ENCODE measurements around the gene MRPL2. TPM values are rescaled to one million over a fixed set of nuclear protein-coding genes. Genes with fewer than 3 reads are reported as not detected.
A peak's percentile ranks its signal among the peaks of the same experiment; 100 is the strongest.

The MRPL2 gene
- total RNA-seq, 2 experiments from 2014 or later, result 108 TPM

DNA sequence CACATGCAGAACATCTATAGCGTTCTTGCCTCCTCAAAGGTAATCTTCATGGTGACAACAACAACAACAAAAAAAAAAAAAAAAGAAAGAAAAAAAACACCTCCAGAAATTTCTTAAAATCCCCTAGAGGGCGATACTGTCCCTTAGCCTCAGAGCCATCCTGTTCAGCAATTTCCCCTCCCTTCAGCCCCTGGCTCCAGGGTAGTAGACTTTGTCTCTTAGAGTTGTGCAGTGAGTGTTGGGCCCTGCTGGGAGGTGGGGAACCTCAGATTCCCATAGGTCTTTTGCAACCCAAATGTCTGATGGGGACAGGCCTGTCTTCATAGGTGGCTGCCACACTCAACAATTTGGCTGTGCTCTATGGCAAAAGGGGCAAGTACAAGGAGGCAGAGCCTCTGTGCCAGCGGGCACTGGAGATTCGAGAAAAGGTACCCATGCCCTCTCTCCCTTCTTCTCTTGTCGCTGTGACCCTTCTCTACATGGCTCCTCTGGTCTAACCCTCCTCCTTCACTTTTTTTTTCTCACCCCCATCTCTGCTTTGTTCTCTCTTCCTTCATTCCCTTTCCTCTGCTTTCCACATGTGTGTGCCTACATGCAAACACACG is 10.9 kb upstream of the MRPL2 start:
- Mint-ChIP-seq H3K4me1 (ENCODE audit: low read depth) (no peaks in the 10 kb centered on the region), H3K9me3 (no peaks in the 10 kb centered on the region), H3K4me3 (no peak overlapping the region), H3K27me3 (no peaks in the 10 kb centered on the region), H3K27ac (no peak overlapping the region), H3K36me3 (ENCODE audit: low read depth) (peaks cover 6% of the 10 kb centered on the region)
- TF ChIP-seq, protein P1, sequence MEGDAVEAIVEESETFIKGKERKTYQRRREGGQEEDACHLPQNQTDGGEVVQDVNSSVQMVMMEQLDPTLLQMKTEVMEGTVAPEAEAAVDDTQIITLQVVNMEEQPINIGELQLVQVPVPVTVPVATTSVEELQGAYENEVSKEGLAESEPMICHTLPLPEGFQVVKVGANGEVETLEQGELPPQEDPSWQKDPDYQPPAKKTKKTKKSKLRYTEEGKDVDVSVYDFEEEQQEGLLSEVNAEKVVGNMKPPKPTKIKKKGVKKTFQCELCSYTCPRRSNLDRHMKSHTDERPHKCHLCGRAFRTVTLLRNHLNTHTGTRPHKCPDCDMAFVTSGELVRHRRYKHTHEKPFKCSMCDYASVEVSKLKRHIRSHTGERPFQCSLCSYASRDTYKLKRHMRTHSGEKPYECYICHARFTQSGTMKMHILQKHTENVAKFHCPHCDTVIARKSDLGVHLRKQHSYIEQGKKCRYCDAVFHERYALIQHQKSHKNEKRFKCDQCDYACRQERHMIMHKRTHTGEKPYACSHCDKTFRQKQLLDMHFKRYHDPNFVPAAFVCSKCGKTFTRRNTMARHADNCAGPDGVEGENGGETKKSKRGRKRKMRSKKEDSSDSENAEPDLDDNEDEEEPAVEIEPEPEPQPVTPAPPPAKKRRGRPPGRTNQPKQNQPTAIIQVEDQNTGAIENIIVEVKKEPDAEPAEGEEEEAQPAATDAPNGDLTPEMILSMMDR (IDR thresholded peaks at IDR 0.05), result peak; percentile 79
- ATAC-seq (peak; percentile 85), DNase-seq (peak; percentile 45)
- POLR2A ChIA-PET, result no interaction called here
- CTCF ChIA-PET, result interaction anchor here (0.7 to 3.3 kb wide), 5 partner anchors 9 to 73 kb away, joined by 3 to 26 read pairs (median 3); partner anchors contain the start of gene RRP36
- intact Hi-C loops (cut with micrococcal nuclease), result loop anchor here (2.0 kb wide), 1 partner anchor 73 kb away; no protein-coding TSS in a partner anchor

DNA sequence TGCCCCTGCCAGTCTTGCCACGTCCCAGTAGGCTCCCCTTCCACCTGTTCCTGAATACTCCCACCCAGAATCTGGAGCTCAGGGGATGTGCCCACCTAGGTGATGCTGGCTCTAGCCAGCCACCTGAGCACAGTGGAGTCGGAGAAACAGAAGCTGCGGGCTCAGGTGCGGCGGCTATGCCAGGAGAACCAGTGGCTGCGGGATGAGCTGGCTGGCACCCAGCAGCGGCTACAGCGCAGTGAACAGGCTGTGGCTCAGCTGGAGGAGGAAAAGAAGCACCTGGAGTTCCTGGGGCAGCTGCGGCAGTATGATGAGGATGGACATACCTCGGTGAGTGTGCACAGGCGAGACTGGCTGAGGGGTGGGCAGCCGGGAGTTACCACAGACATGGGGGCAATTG is 3.6 kb upstream of the MRPL2 start:
- H3K27me3 Mint-ChIP-seq, result no peaks in the 10 kb centered on the region
- peaks cover 13% of the 10 kb centered on the region for H3K36me3 Mint-ChIP-seq (ENCODE audit: low read depth)
- ChIA-PET CTCF (interaction anchor here (1.8 kb wide), 1 partner anchor 81 kb away, joined by 8 read pairs; no protein-coding TSS in a partner anchor), POLR2A (interaction anchor here (0.7 to 1.0 kb wide), 3 partner anchors 14 to 157 kb away, joined by 3 read pairs; no protein-coding TSS in a partner anchor)
- TF ChIP-seq, protein P1 (IDR thresholded peaks at IDR 0.05), result no peak
- intact Hi-C loops (cut with micrococcal nuclease), result no loop called here
- H3K27ac Mint-ChIP-seq, result no peak overlapping the region
- H3K9me3 Mint-ChIP-seq, result no peaks in the 10 kb centered on the region
- DNase-seq (no peak), ATAC-seq (no peak)
- H3K4me3 Mint-ChIP-seq, result no peak overlapping the region
- peaks cover 28% of the 10 kb centered on the region for H3K4me1 Mint-ChIP-seq (ENCODE audit: low read depth)

DNA sequence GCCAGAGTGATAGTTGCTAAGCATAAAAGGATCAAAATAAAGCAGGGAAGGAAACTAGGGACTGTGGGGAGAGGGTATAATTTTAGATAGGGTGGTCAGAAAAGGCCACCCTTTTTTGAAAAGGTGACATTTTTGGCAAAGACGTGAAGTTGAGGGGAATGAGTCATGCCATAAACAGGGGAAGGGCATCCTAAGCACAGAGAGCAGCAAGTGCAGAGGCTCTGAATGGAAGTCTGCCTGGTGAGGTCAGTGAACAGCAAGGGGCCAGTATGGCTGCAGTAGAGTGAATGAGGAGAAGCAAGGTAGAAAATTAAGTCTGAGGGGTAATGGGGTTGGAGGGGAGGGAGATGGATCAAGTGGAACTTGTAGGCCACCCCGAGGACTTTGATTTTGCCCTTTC is 2.6 kb upstream of the MRPL2 start:
- Mint-ChIP-seq H3K4me1 (ENCODE audit: low read depth) (peaks cover 32% of the 10 kb centered on the region), H3K4me3 (no peak overlapping the region), H3K27me3 (no peaks in the 10 kb centered on the region), H3K9me3 (no peaks in the 10 kb centered on the region), H3K27ac (no peak overlapping the region), H3K36me3 (ENCODE audit: low read depth) (peaks cover 17% of the 10 kb centered on the region)
- DNase-seq, result no peak
- TF ChIP-seq, protein P1 (IDR thresholded peaks at IDR 0.05), result no peak
- no peak for ATAC-seq
- intact Hi-C loops (cut with micrococcal nuclease), result no loop called here
- CTCF ChIA-PET, result interaction anchor here (1.6 to 4.2 kb wide), 2 partner anchors 8 to 81 kb away, joined by 3 to 32 read pairs; no protein-coding TSS in a partner anchor
- POLR2A ChIA-PET, result no interaction called here

DNA sequence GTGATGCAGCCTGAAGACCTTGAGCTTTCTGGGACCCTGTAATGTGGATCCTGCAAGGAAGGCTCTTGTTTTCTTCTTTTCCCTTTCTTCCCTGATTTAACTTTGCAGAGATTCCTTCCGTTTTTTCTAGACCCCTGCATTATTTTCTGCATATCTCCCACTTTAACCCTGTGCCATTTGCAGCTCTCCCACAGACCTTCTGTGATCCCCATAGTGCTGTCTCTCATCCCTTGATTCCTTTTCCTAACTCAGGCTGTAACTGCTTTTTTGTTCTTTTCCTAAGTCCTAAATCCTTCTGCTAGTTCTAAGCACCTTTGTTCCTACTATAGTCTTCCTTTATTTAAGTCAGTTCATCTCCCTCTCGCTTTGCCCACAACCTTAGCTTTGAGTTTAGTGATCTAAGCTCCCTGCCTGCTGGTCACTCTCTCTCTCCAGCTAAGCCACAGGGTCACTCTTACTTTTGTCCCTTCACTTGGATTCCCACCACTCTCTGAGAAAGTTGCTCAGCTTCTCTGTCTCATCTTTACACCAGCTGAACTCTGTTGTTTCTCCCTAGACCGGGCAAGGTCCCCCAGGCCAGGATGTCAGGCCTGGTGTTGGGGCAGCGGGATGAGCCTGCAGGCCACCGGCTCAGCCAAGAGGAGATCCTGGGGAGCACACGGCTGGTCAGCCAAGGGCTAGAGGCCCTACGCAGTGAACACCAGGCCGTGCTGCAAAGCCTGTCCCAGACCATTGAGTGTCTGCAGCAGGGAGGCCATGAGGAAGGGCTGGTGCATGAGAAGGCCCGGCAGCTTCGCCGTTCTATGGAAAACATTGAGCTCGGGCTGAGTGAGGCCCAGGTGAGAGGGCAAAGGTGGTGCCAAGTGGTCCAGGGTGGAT is 1.8 kb upstream of the MRPL2 start:
- Mint-ChIP-seq H3K4me1 (ENCODE audit: low read depth) (peaks cover 35% of the 10 kb centered on the region), H3K27me3 (no peaks in the 10 kb centered on the region), H3K36me3 (ENCODE audit: low read depth) (peaks cover 21% of the 10 kb centered on the region), H3K27ac (peak overlapping the region; percentile 57), H3K9me3 (no peaks in the 10 kb centered on the region), H3K4me3 (peak overlapping the region; percentile 81)
- CTCF ChIA-PET, result interaction anchor here (1.6 to 4.2 kb wide), 2 partner anchors 9 to 82 kb away, joined by 3 to 32 read pairs; no protein-coding TSS in a partner anchor
- POLR2A ChIA-PET, result interaction anchor here (2.6 kb wide), 1 partner anchor 83 kb away, joined by 6 read pairs; no protein-coding TSS in a partner anchor
- TF ChIP-seq, protein P1 (IDR thresholded peaks at IDR 0.05), result no peak
- DNase-seq (no peak), ATAC-seq (no peak)
- intact Hi-C loops (cut with micrococcal nuclease), result no loop called here

Data from activated CD8-positive, alpha-beta T cell treated with anti-CD3 and anti-CD28 coated beads for 36 hours (primary cell).